Measurements from ENCODE around the gene SYF2.

The SYF2 gene

GRCh38 chr1:25174730-25175612, 57.3 kb downstream of the SYF2 start:
- H3K9me3 ChIP-seq (ENCODE audit: control extremely low read depth in 1 of 5, control insufficient read depth in 4 of 5, insufficient read depth in 2 of 5, low read depth in 1 of 5, low read length in 4 of 5) = peaks cover 0 to 8% (median 5%) of the 10 kb centered on the region in 5 experiments
- H3K36me3 ChIP-seq (ENCODE audit: control insufficient read depth in 4 of 4, insufficient read depth in 4 of 4, low read length in 3 of 4) = no peaks in the 10 kb centered on the region
- H3K4me1 ChIP-seq (ENCODE audit: control extremely low read depth in 1 of 4, control insufficient read depth in 4 of 4, insufficient read depth in 4 of 4, low read length in 3 of 4) = no peaks in the 10 kb centered on the region
- WGBS (ENCODE audit: insufficient coverage) = over 99% methylated on average over 8 of the region's 13 CpGs
- ChIA-PET CTCF (no interaction called here), POLR2A (no interaction called here)
- H3K4me3 ChIP-seq (ENCODE audit: control insufficient read depth in 1 of 7, extremely low read depth in 1 of 7, insufficient read depth in 4 of 7, low read depth in 2 of 7, low read length in 6 of 7) = no peak overlapping the region
- no peaks in the 10 kb centered on the region for H3K27me3 ChIP-seq (replicated peaks in 2 of 5; ENCODE audit: control insufficient read depth in 4 of 5, insufficient read depth in 5 of 5, low read length in 4 of 5)
- H3K27ac ChIP-seq (ENCODE audit: insufficient read depth in 1 of 2, low read depth in 1 of 2, low read length in 2 of 2, poor library complexity in 1 of 2, severe bottlenecking in 2 of 2) = no peak overlapping the region
- DNase-seq = no peak

- ChIA-PET POLR2A (no interaction called here), CTCF (interaction anchor here (1.2 kb wide), 1 partner anchor 17 kb away, joined by 3 read pairs; no protein-coding TSS in a partner anchor)
- Histone ChIP-seq H3K9me3 (ENCODE audit: control extremely low read depth in 1 of 5, control insufficient read depth in 4 of 5, insufficient read depth in 2 of 5, low read depth in 1 of 5, low read length in 4 of 5) (peaks cover 0 to 8% (median 5%) of the 10 kb centered on the region in 5 experiments), H3K4me1 (ENCODE audit: control extremely low read depth in 1 of 4, control insufficient read depth in 4 of 4, insufficient read depth in 4 of 4, low read length in 3 of 4) (no peaks in the 10 kb centered on the region), H3K27me3 (replicated peaks in 2 of 5; ENCODE audit: control insufficient read depth in 4 of 5, insufficient read depth in 5 of 5, low read length in 4 of 5) (no peaks in the 10 kb centered on the region), H3K27ac (ENCODE audit: insufficient read depth in 1 of 2, low read depth in 1 of 2, low read length in 2 of 2, poor library complexity in 1 of 2, severe bottlenecking in 2 of 2) (no peak overlapping the region), H3K4me3 (ENCODE audit: control insufficient read depth in 1 of 7, extremely low read depth in 1 of 7, insufficient read depth in 4 of 7, low read depth in 2 of 7, low read length in 6 of 7) (no peak overlapping the region), H3K36me3 (ENCODE audit: control insufficient read depth in 4 of 4, insufficient read depth in 4 of 4, low read length in 3 of 4) (no peaks in the 10 kb centered on the region)
- WGBS (ENCODE audit: insufficient coverage) = 100% methylated on average over 3 of the region's 6 CpGs
- no peak for DNase-seq
Measured at GRCh38 chr1:25174363-25174729, 58.0 kb downstream of the SYF2 start.

- POLR2A ChIA-PET = no interaction called here
- 100% methylated on average over 3 of the region's 3 CpGs for WGBS (ENCODE audit: insufficient coverage)
- no peak for DNase-seq
- H3K27me3 ChIP-seq (replicated peaks in 2 of 5; ENCODE audit: control insufficient read depth in 4 of 5, insufficient read depth in 5 of 5, low read length in 4 of 5) = no peaks in the 10 kb centered on the region
- H3K9me3 ChIP-seq (ENCODE audit: control extremely low read depth in 1 of 5, control insufficient read depth in 4 of 5, insufficient read depth in 2 of 5, low read depth in 1 of 5, low read length in 4 of 5) = peaks cover 0 to 8% (median 5%) of the 10 kb centered on the region in 5 experiments
- H3K36me3 ChIP-seq (ENCODE audit: control insufficient read depth in 4 of 4, insufficient read depth in 4 of 4, low read length in 3 of 4) = no peaks in the 10 kb centered on the region
- no peak overlapping the region for H3K27ac ChIP-seq (ENCODE audit: insufficient read depth in 1 of 2, low read depth in 1 of 2, low read length in 2 of 2, poor library complexity in 1 of 2, severe bottlenecking in 2 of 2)
- H3K4me3 ChIP-seq (ENCODE audit: control insufficient read depth in 1 of 7, extremely low read depth in 1 of 7, insufficient read depth in 4 of 7, low read depth in 2 of 7, low read length in 6 of 7) = no peak overlapping the region
- no peaks in the 10 kb centered on the region for H3K4me1 ChIP-seq (ENCODE audit: control extremely low read depth in 1 of 4, control insufficient read depth in 4 of 4, insufficient read depth in 4 of 4, low read length in 3 of 4)
- CTCF ChIA-PET = interaction anchor here (1.2 kb wide), 1 partner anchor 18 kb away, joined by 3 read pairs; no protein-coding TSS in a partner anchor
Measured at GRCh38 chr1:25173809-25174340, 58.4 kb downstream of the SYF2 start.
